HEK293 (cell line): ENCODE data around the gene KIF12.

Source experiments
- CTCF ChIA-PET: fragments of 350-600 bp; formaldehyde crosslinking; extraction: SDS; loops from one replicate; lab custom pipeline; 2021; ENCODE audit warnings: antibody characterized with exemption; lab: Yijun Ruan, JAX
- POLR2A ChIA-PET: fragments of 300-600 bp; formaldehyde crosslinking; extraction: SDS; loops from one replicate; lab custom pipeline; 2020; ENCODE audit warnings: antibody characterized with exemption, inconsistent platforms; lab: Yijun Ruan, JAX
- H3K27ac ChIP-seq: fragments of 200-500 bp; sonication (Bioruptor generic); 2 replicates; pipeline ENCODE4 v1.5.1; 2014; ENCODE audit warnings: low read depth, low read length, control low read depth, inconsistent platforms; ENCODE audit errors: extremely low read depth
- H3K36me3 ChIP-seq, 2 experiments: fragments of 200-500 bp in 1 of 2; sonication (Bioruptor generic) in 1 of 2; 1 replicate in 1 of 2; 2 replicates in 1 of 2; pipeline ENCODE4 v1.5.1; 2014 to 2017; ENCODE audit warnings: inconsistent platforms in 2 of 2, low read length in 2 of 2; ENCODE audit not compliant: control insufficient read depth in 2 of 2, insufficient read depth in 1 of 2
- H3K4me1 ChIP-seq: fragments of 200-500 bp; sonication (Bioruptor generic); 2 replicates; pipeline ENCODE4 v1.5.1; 2014; ENCODE audit warnings: mild to moderate bottlenecking, low read length, inconsistent platforms; ENCODE audit not compliant: control insufficient read depth, insufficient read depth
- H3K4me3 ChIP-seq: 2 replicates; pipeline ENCODE4 v1.5.1; 2011; ENCODE audit warnings: low read depth, mild to moderate bottlenecking, control low read depth, low read length, moderate library complexity
- H3K9me3 ChIP-seq: fragments of 200-500 bp; sonication (Bioruptor generic); 2 replicates; pipeline ENCODE4 v1.5.1; 2014; ENCODE audit warnings: low read depth, low read length, inconsistent platforms; ENCODE audit not compliant: control insufficient read depth, insufficient read depth
- ATF2 ChIP-seq: fragments of 450-650 bp; formaldehyde crosslinking; IDR thresholded peaks from 2 replicates; pipeline ENCODE4 v1.5.1; 2016; ENCODE audit warnings: missing biosample characterization, missing genetic modification characterization, low read depth
- HOXC10 ChIP-seq: sonication (generic); formaldehyde crosslinking; IDR thresholded peaks from 2 replicates; pipeline ENCODE4 v1.8.1; 2023; ENCODE audit warnings: mild to moderate bottlenecking, missing genetic modification reagents
- KLF10 ChIP-seq: fragments of 450-650 bp; IDR thresholded peaks from 2 replicates; pipeline ENCODE4 v1.5.1; 2018; ENCODE audit warnings: missing biosample characterization, mild to moderate bottlenecking, missing genetic modification characterization
- WT1 ChIP-seq: fragments of 450-650 bp; formaldehyde crosslinking; IDR thresholded peaks from 2 replicates; pipeline ENCODE4 v1.5.1; 2016; ENCODE audit warnings: missing biosample characterization, missing genetic modification characterization
- ZBTB44 ChIP-seq: fragments of 450-650 bp; IDR thresholded peaks from 2 replicates; pipeline ENCODE4 v1.5.1; 2018; ENCODE audit warnings: missing biosample characterization, mild to moderate bottlenecking, missing genetic modification characterization
- ZFP69B ChIP-seq: fragments of 450-650 bp; formaldehyde crosslinking; IDR thresholded peaks from 2 replicates; pipeline ENCODE4 v1.5.1; 2016; ENCODE audit warnings: missing biosample characterization, missing genetic modification characterization
- ZNF23 ChIP-seq: fragments of 450-650 bp; formaldehyde crosslinking; IDR thresholded peaks from 2 replicates; pipeline ENCODE4 v1.5.1; 2016; ENCODE audit warnings: missing biosample characterization, missing genetic modification characterization, borderline replicate concordance
- ZNF514 ChIP-seq: fragments of 450-650 bp; formaldehyde crosslinking; IDR thresholded peaks from 2 replicates; pipeline ENCODE4 v1.5.1; 2016; ENCODE audit warnings: missing biosample characterization, missing genetic modification characterization
- ZNF621 ChIP-seq: fragments of 450-650 bp; formaldehyde crosslinking; IDR thresholded peaks from 2 replicates; pipeline ENCODE4 v1.5.1; 2017; ENCODE audit warnings: missing biosample characterization, missing genetic modification characterization
- ZNF692 ChIP-seq: fragments of 450-650 bp; formaldehyde crosslinking; IDR thresholded peaks from 2 replicates; pipeline ENCODE4 v1.5.1; 2016; ENCODE audit warnings: missing biosample characterization, missing genetic modification characterization
- ZNF701 ChIP-seq: fragments of 450-650 bp; formaldehyde crosslinking; IDR thresholded peaks from 2 replicates; pipeline ENCODE4 v1.5.1; 2016; ENCODE audit warnings: missing biosample characterization, missing genetic modification characterization
- ZNF776 ChIP-seq: fragments of 450-650 bp; formaldehyde crosslinking; IDR thresholded peaks from 2 replicates; pipeline ENCODE4 v1.5.0; 2017; ENCODE audit warnings: missing biosample characterization, missing genetic modification characterization, borderline replicate concordance
- ZNF785 ChIP-seq: fragments of 450-650 bp; formaldehyde crosslinking; IDR thresholded peaks from 2 replicates; pipeline ENCODE4 v1.5.1; 2016; ENCODE audit warnings: missing biosample characterization, missing genetic modification characterization
- ZSCAN23 ChIP-seq: fragments of 450-650 bp; formaldehyde crosslinking; IDR thresholded peaks from 2 replicates; pipeline ENCODE4 v1.5.1; 2016; ENCODE audit warnings: missing biosample characterization, missing genetic modification characterization

Gene KIF12

GRCh38 chr9:114139071-114139470 lies 40.0 kb upstream of the KIF12 start (continued):
- TF ChIP-seq ZNF692 (tag by site-specific recombination) = no peak
- TF ChIP-seq ATF2 (tag by site-specific recombination) = no peak

GRCh38 chr9:114138552-114138971 lies 39.5 kb upstream of the KIF12 start:
- no peaks in the 10 kb centered on the region for H3K36me3 ChIP-seq
- ChIA-PET POLR2A (no interaction called here), CTCF (interaction anchor here (0.6 kb wide), 1 partner anchor 16 kb away, joined by 3 read pairs; no protein-coding TSS in a partner anchor)
- H3K9me3 ChIP-seq = no peaks in the 10 kb centered on the region
- no peak for TF ChIP-seq ZNF514
- TF ChIP-seq ZNF776 (tag by site-specific recombination) = no peak
- TF ChIP-seq, all 188 proteins: peak for 0
- Histone ChIP-seq H3K4me1 (no peaks in the 10 kb centered on the region), H3K27ac (no peak overlapping the region), H3K4me3 (no peak overlapping the region)

GRCh38 chr9:114137831-114138230 lies 38.7 kb upstream of the KIF12 start:
- TF ChIP-seq ZNF23 (tag by site-specific recombination) (no peak), ZBTB44 (no peak), ZNF621 (no peak), ZFP69B (tag by site-specific recombination) (no peak), ZNF785 (tag by site-specific recombination) (no peak)

GRCh38 chr9:114134827-114135396 lies 35.8 kb upstream of the KIF12 start:
- CTCF ChIA-PET = interaction anchor here (0.9 kb wide), 1 partner anchor 10 kb away, joined by 4 read pairs; no protein-coding TSS in a partner anchor
- Histone ChIP-seq H3K9me3 (no peaks in the 10 kb centered on the region), H3K4me1 (no peaks in the 10 kb centered on the region), H3K4me3 (no peak overlapping the region), H3K36me3 (no peaks in the 10 kb centered on the region), H3K27ac (no peak overlapping the region)
- POLR2A ChIA-PET = no interaction called here
- TF ChIP-seq WT1 (tag by site-specific recombination) (no peak), HOXC10 (no peak), ZSCAN23 (tag by site-specific recombination) (no peak), ZNF701 (tag by site-specific recombination) (no peak), KLF10 (tag by site-specific recombination) (no peak)

More at GRCh38 chr9:114137831-114138230, 38.7 kb upstream of the KIF12 start:
- no peaks in the 10 kb centered on the region for H3K36me3 ChIP-seq
- H3K4me1 ChIP-seq = no peaks in the 10 kb centered on the region
- ChIA-PET POLR2A (no interaction called here), CTCF (interaction anchor here (0.6 to 1.1 kb wide), 4 partner anchors 15 to 153 kb away, joined by 3 to 4 read pairs (median 3); no protein-coding TSS in a partner anchor)
- H3K9me3 ChIP-seq = no peaks in the 10 kb centered on the region
- H3K4me3 ChIP-seq = no peak overlapping the region
- no peak overlapping the region for H3K27ac ChIP-seq
